Cardiac fibroblast (primary cell): ENCODE results near the gene KRT74.

Experiments
- DNase-seq, 2 donors: peaks; one replicate each; pipeline versions ENCODE4 v3.0.0 to v3.0.0-alpha.2; 2010; ENCODE audit warnings: low read depth in 2 of 2
- H3K4me3 ChIP-seq, 2 donors: replicated peaks in 1 of 2; 1 replicate in 1 of 2; 2 replicates in 1 of 2; pipeline ENCODE4 v1.5.1; 2011; ENCODE audit warnings: low read depth in 2 of 2, low read length in 2 of 2, mild to moderate bottlenecking in 2 of 2, moderate library complexity in 1 of 2
- CTCF ChIP-seq: IDR thresholded peaks from one replicate; pipeline ENCODE4 v1.5.1; 2011; ENCODE audit warnings: low read depth, mild to moderate bottlenecking, low read length, inconsistent platforms

The KRT74 gene

GRCh38 chr12:52543985-52544883 lies 29.4 kb downstream of the KRT74 start:
- TF ChIP-seq CTCF: peak; percentile 15
- peak in 1 of 2 donors; percentile 5 for DNase-seq
- no peak overlapping the region for H3K4me3 ChIP-seq

GRCh38 chr12:52542785-52543318 lies 30.8 kb downstream of the KRT74 start:
- no peak for DNase-seq
- no peak overlapping the region for H3K4me3 ChIP-seq
- TF ChIP-seq CTCF: no peak

- no peak for TF ChIP-seq CTCF
- H3K4me3 ChIP-seq: no peak overlapping the region
- DNase-seq: no peak
Measured at GRCh38 chr12:52542157-52542556, 31.5 kb downstream of the KRT74 start.

GRCh38 chr12:52541709-52542108 lies 31.9 kb downstream of the KRT74 start:
- H3K4me3 ChIP-seq: no peak overlapping the region
- DNase-seq: no peak
- no peak for TF ChIP-seq CTCF

- no peak for DNase-seq
- no peak for TF ChIP-seq CTCF
- H3K4me3 ChIP-seq: no peak overlapping the region
Measured at GRCh38 chr12:52540531-52540930, 33.1 kb downstream of the KRT74 start.

GRCh38 chr12:52539821-52540173 lies 33.8 kb downstream of the KRT74 start:
- DNase-seq: no peak
- H3K4me3 ChIP-seq: no peak overlapping the region
- TF ChIP-seq CTCF: no peak
